ENCODE data around the gene TRABD2B. TPM values are rescaled to one million over a fixed set of nuclear protein-coding genes. Genes with fewer than 3 reads are reported as not detected.

Gene TRABD2B
- total RNA-seq, 1 donor from 2014 or later = 6.8 TPM

- DNase-seq (ENCODE audit: low read depth) = peak; percentile 57
Observed at GRCh38 chr1:47881505-47882442, 115.4 kb downstream of the TRABD2B start.

DNA sequence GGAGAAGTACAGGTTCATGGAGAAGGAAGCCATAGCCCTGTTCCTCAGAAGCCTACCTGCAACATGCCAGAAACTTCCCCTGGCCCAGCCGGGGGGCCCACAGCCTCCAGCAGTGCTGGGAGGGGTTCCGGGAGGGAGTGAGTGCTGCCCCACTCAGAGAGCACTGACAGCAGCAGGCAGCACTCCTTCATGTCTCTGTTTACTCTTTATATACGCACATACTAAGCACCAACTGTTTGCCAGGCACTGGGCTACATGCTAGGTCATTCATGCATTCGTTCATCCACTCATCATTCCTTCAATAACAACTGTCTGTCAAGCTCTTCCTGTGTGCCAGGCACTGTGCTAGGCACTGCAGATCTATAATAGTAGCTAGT, 120.6 kb downstream of the TRABD2B start:
- DNase-seq (ENCODE audit: low read depth) = no peak

- peak; percentile 99 for DNase-seq (ENCODE audit: low read depth)
Observed at GRCh38 chr1:47875831-47876586, 121.2 kb downstream of the TRABD2B start.

GRCh38 chr1:47875036-47875435, 122.1 kb downstream of the TRABD2B start:
- DNase-seq (ENCODE audit: low read depth) = no peak

DNA sequence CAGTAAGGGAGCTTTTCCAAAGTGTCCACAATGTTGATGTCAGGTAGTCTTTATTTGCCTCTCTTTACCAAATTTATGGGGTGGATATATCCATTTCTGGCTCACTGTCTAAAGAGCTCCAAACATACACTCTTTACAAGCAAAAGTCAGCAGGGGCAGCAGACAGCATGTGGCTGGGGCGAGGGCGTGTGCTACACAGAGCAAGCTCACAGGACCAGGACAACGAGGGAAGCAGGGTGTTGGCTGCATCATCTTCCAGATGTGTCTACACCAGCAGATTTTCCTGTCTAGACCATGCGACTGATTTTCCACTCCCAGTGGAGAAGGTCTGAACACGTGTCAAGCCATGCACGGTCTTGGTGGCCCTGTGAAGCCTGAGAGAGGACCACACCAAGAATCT, 123.8 kb downstream of the TRABD2B start:
- no peak for DNase-seq (ENCODE audit: low read depth)

DNA sequence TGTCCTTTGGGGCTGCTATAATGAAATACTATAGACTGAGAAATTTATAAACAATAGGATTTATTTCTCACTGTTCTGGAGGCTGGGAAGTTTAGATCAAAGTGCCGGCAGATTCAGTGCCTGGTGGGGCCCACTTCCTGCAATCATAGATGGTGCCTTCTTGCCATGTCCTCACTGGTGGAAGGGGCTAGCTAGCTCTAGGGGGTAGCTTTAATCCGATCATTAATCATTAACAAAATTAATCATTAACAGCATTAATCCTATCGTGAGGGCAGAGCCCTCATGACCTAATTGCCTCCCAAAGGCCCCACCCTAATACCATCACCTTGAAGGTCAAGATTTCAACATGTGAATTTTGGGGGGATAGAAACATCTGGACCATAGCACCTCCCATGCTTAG, 124.3 kb downstream of the TRABD2B start:
- peak; percentile 31 for DNase-seq (ENCODE audit: low read depth)

DNA sequence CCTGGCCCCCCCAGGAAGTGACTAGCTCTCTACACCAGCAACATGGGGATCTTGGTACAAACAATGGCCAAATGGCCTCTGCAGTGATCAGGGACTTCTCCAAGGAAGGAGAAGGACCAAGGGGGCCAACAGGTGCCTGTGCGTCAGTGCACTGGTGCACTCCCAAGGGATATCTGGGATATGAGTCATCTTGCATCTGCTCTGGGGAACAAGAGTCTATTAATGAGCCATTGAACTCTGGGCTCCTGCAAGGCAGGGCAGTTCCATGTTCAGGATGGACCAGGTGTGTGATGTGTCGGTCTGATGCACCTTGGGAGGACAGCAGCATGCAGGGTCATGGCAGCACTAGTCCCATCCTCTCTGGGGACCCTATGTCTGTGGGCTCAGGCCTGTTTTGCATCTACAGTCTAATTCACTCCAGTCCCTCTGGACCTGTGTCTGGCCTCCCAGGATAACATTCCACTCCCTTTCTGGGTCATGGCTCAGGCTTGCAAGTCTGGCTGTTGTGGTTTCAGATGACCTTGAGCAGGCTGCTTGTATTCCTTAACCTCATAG, 125.3 kb downstream of the TRABD2B start:
- peak; percentile 93 for DNase-seq (ENCODE audit: low read depth)

- peak; percentile 58 for DNase-seq (ENCODE audit: low read depth)
Observed at GRCh38 chr1:47870946-47871676, 126.1 kb downstream of the TRABD2B start.

DNA sequence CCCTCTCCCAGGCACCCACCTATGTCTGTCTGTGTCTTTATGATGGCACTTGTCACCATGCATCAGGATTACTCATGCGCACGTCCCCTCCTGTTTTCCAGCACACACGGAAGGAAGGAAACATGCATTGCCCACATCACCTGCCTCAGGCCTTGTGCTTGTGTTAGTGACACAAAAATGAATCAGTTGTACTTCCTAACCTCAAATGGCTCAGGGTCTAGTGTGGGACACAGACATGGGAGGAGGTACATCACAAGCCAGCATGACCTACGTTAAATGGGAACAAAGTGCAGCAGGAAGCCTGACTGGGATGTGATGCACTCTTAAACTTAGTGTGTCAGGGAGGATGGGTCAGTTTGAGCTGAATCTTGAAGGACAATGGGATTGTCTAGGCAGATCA, 126.7 kb downstream of the TRABD2B start:
- DNase-seq (ENCODE audit: low read depth) = peak; percentile 24

- no peak for DNase-seq (ENCODE audit: low read depth)
Observed at GRCh38 chr1:47868348-47868676, 128.9 kb downstream of the TRABD2B start.

DNA sequence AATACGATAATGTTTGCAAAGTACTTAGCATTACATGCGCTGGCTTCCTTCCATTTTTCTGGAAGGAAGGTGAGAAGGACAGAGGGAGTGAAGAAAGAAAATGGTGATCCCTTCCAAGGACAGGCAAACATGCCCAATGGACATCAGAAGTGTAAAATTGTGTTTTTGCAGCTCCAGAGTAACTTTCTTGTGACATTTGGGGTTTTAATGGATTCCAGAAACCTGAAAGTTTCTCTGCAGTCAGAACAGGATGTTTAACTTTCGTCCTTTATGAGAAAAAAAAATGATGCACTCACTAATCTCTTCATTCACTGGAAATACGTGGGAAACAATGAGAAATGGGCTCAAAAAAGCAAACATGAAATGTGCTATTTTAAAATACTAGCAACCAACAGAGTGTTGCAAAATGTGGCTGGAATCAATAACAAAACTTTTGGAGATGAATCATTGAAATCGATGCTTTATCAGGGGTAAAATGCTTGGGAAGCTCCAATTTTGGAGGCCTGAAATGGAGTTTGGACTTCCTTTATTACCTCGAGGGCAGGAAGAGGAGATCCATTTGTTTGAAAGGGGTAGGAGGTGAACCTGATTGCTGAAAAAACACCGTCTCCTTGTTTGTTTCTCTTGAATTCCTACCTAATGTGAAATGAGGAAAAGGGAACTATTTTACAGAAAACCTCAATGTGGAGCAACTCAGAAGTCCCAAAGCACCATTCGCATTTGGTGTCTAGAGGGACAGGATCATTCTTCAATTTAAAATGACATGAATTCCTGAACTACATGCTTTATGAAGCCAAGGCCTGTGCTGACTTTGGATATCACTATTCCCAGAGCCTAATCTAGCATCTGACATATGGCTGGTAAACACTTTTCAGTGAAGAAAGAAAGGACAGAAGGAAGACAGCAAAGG, 129.5 kb downstream of the TRABD2B start:
- DNase-seq (ENCODE audit: low read depth) = no peak

GRCh38 chr1:47866601-47867437, 130.4 kb downstream of the TRABD2B start:
- DNase-seq (ENCODE audit: low read depth) = peak; percentile 22

GRCh38 chr1:47865881-47866535, 131.2 kb downstream of the TRABD2B start:
- DNase-seq (ENCODE audit: low read depth) = peak; percentile 79

- DNase-seq (ENCODE audit: low read depth) = no peak
Observed at GRCh38 chr1:47859092-47859743, 138.0 kb downstream of the TRABD2B start.

GRCh38 chr1:47856996-47857395, 140.2 kb downstream of the TRABD2B start:
- no peak for DNase-seq (ENCODE audit: low read depth)

DNA sequence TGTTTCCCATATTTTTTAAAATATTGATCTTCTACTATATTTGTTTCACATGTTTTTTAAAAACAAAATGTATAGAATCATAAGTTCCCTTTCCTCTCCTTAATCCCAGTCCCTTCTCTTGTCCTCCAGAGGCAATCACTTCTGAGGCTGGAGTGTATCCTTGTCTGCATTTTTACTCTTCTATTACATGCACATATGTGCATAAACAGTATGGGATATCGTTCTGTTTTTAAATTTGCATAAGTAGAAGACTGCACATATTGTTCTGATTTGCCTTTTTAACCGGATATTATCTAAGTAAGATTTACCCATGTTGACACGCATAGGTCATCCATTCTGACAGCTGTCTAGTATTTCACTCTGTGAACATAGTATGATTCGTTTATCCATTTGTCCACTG, 142.0 kb downstream of the TRABD2B start:
- no peak for DNase-seq (ENCODE audit: low read depth)

DNA sequence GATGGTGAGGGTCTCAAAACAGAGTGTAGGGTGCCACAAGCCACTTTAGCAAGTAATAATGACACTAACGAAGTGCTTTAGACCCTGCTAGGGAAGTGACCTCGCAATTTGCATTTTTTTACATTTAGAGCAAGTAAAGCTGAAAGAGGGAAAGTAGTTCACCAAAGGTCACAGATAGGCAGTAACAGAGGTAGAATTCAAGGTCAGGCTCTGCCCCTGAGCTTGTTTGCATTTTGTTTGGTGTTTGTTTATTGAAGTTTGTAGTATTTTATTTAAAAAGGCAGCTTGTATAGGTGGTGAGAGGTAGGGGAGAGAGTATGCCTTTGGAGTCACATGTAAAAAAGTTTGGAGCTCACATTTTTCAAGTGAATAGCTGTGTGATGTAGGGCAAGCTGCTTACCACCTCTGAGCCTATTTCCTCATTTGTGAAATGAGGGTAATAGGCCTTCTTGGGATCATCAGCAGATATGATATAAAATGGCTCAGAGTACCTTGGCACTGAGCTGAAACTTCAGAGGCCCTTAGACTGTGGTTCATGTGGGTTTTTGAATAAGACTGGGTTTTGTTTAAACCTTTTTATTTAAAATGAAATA, 142.5 kb downstream of the TRABD2B start:
- no peak for DNase-seq (ENCODE audit: low read depth)

DNA sequence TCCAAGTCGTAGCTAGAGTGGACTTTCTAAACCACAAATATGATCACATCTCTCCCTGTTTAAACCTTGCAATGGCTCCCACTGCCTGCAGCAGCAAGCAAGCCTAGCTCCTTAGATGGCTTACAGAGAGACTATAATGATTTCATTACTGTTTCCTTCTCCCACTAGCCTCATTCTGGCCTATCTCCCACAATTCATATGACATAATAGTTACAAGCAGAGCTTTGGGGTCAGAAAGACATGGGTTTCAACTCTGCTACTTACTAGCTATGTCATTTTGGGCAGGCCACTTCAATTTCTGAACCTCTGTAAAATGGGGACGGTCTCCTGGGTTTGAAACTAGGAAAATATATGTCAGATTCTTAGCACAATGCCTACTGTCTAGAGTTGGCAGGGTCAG, 143.3 kb downstream of the TRABD2B start:
- no peak for DNase-seq (ENCODE audit: low read depth)

DNA sequence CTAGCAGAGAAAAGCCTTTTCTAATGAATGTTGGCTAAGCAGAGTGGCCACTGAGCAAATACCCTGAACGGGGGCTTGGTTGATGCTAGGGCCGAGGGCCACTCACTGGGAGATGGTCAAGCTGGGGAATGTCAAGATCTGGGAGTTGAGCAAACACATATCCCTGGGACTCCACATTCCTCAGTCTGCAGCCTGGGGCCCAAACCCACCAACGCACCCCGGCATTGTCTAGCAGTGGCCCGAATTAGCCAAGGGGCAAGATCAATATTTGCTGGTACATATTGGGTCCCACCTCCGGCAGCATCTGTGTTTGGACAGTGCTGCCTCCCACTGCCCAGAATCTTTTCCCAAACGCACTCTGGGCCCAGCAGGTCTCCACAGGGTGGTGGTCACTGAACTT, 144.1 kb downstream of the TRABD2B start:
- no peak for DNase-seq (ENCODE audit: low read depth)
